Sigmoid colon (tissue), 7 donors: Measurements from ENCODE around the gene H2AZ2. TPM values are rescaled to one million over a fixed set of nuclear protein-coding genes. Genes with fewer than 3 reads are reported as not detected.
"Not testable (repeated sequence)": the region's sequence is repeated elsewhere in the genome, so short reads cannot be mapped to it uniquely, and the experiment has no call there.

Source experiments
- DNase-seq: peaks from one replicate; pipeline ENCODE4 v3.0.0-alpha.2; 2019
- H3K27ac ChIP-seq, 4 donors: fragments of 200-600 bp; sonication (generic); one replicate each; pipeline ENCODE4 v1.5.1; 2016 to 2019; ENCODE audit warnings: mild to moderate bottlenecking in 1 of 4
- H3K27me3 ChIP-seq, 3 donors: fragments of 200-600 bp; sonication (generic); one replicate each; pipeline ENCODE4 v1.5.1; 2019; ENCODE audit warnings: mild to moderate bottlenecking in 1 of 3
- H3K36me3 ChIP-seq, 4 donors: fragments of 200-600 bp; sonication (generic); one replicate each; pipeline ENCODE4 v1.5.1; 2016 to 2019
- H3K4me1 ChIP-seq, 4 donors: fragments of 200-600 bp; sonication (generic); one replicate each; pipeline ENCODE4 v1.5.1; 2017 to 2019
- H3K4me3 ChIP-seq, 4 donors: fragments of 200-600 bp; sonication (generic); one replicate each; pipeline ENCODE4 v1.5.1; 2017 to 2019; ENCODE audit warnings: mild to moderate bottlenecking in 2 of 4, moderate library complexity in 1 of 4
- H3K9me3 ChIP-seq, 4 donors: fragments of 200-600 bp in 3 of 4; sonication (generic) in 3 of 4; one replicate each; pipeline versions ENCODE4 v1.5.1 to v1.6.1; 2013 to 2019
- CTCF ChIP-seq, 4 experiments: fragments of 450-650 bp in 3 of 4; fragments of 200-600 bp in 1 of 4; IDR thresholded peaks; one replicate each; pipeline ENCODE4 v1.5.1; 2016 to 2019; ENCODE audit warnings: antibody characterized with exemption in 4 of 4, mild to moderate bottlenecking in 3 of 4, moderate library complexity in 2 of 4
- EP300 ChIP-seq, 4 donors: sonication (generic); formaldehyde crosslinking; IDR thresholded peaks; one replicate each; pipeline ENCODE4 v1.6.1; 2017; ENCODE audit warnings: antibody characterized with exemption in 4 of 4
- POLR2A ChIP-seq, 2 donors: fragments of 450-650 bp; IDR thresholded peaks; one replicate each; pipeline ENCODE4 v1.6.1; 2016; ENCODE audit warnings: antibody characterized with exemption in 2 of 2, mild to moderate bottlenecking in 2 of 2, moderate library complexity in 2 of 2
- POLR2AphosphoS5 ChIP-seq, 4 donors: sonication (generic); formaldehyde crosslinking; IDR thresholded peaks; one replicate each; pipeline ENCODE4 v1.6.1; 2017; ENCODE audit warnings: antibody characterized with exemption in 4 of 4
- WGBS, 2 donors: extraction: QIAGEN DNeasy Blood & Tissue Kit; methylation state at CpG; one replicate each; pipeline ENCODE4 v1.1.7; 2013; 5-methylcytosine and 5-hydroxymethylcytosine counted together
- intact Hi-C: fragments of 100-400 bp; cut with DNase I; formaldehyde crosslinking; loops from one replicate; pipeline ENCODE4 v1.15.1; 2023
- polyA plus RNA-seq, 3 donors: library from polyadenylated mRNA; stranded (reverse); fragments of 200-250 nt; gene quantifications; one replicate each; pipeline ENCODE4 v1.2.3, GENCODE V29; 2013
- total RNA-seq, 4 donors: library from RNA; depleted of rRNA; stranded (reverse); fragments of >200 nt; gene quantifications; one replicate each; pipeline ENCODE4 v1.1.0, GENCODE V29; 2016
- donor health status: healthy with polysubstance abuse.
- donor health status: Bipolar disorder and iron deficiency.
- donor health status: healthy.

H2AZ2 gene
- total and polyA plus RNA-seq, 7 donors, result 97.3 to 211 (median 158) TPM

GRCh38 chr7:44849885-44850544 lies 2.1 kb upstream of the H2AZ2 start:
- H3K9me3 ChIP-seq, result no peaks in the 10 kb centered on the region
- intact Hi-C loops, result loop anchor here (2.0 to 5.0 kb wide), 2 partner anchors 262 to 267 kb away; partner anchors contain the start of genes TBRG4 and TMED4
- WGBS, 2 donors, result 81 to 84% methylated on average over 5 of the region's 5 CpGs
- no peak overlapping the region for H3K27ac ChIP-seq
- H3K4me3 ChIP-seq, result no peak overlapping the region
- H3K36me3 ChIP-seq, result no peaks in the 10 kb centered on the region
- no peak for DNase-seq
- TF ChIP-seq POLR2AphosphoS5 (IDR thresholded peaks at IDR 0.05), result no peak
- no peak for TF ChIP-seq CTCF (IDR thresholded peaks at IDR 0.05)
- no peak for TF ChIP-seq POLR2A (IDR thresholded peaks at IDR 0.05)
- no peak for TF ChIP-seq EP300 (IDR thresholded peaks at IDR 0.05)
- H3K27me3 ChIP-seq, result no peaks in the 10 kb centered on the region
- peaks cover 0 to 31% (median 26%) of the 10 kb centered on the region in 4 donors for H3K4me1 ChIP-seq

- H3K4me1 ChIP-seq, result peaks cover 0 to 37% (median 31%) of the 10 kb centered on the region in 4 donors
- TF ChIP-seq CTCF (IDR thresholded peaks at IDR 0.05) (no peak), POLR2AphosphoS5 (IDR thresholded peaks at IDR 0.05) (no peak), POLR2A (IDR thresholded peaks at IDR 0.05) (no peak), EP300 (IDR thresholded peaks at IDR 0.05) (no peak)
- DNase-seq, result no peak
- intact Hi-C loops, result loop anchor here (2.0 to 5.0 kb wide), 2 partner anchors 263 to 267 kb away; partner anchors contain the start of genes TBRG4 and TMED4
- no peaks in the 10 kb centered on the region for H3K36me3 ChIP-seq
- H3K9me3 ChIP-seq, result no peaks in the 10 kb centered on the region
- no peaks in the 10 kb centered on the region for H3K27me3 ChIP-seq
- peak overlapping the region in 1 of 4 donors; percentile 83 for H3K4me3 ChIP-seq
- 66 to 75% methylated on average over 10 of the region's 10 CpGs for WGBS, 2 donors
- peak overlapping the region in 3 of 4 donors; percentile 92 to 99 (median 95) for H3K27ac ChIP-seq
Observed at GRCh38 chr7:44849259-44849884, 1.5 kb upstream of the H2AZ2 start.

DNA sequence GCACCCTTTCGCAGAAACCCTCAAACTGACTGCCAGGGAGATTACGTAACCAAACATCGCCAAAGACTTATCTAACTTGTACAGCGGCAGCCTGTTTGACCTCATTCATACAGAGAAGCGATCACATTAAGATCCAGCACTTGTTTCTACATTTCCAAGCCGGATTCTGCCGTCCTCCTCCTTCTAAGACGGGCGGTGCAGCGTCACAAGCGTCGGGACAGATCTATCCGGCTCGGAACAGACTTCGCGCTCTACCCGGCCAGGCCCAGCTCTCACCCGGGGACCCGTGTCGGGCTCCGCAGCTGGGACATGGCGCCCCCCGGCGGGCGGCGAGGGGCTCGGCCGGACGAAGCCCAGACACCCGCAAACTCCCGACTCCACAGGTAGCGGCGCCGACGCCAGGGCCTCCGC lies 373 bp downstream of the H2AZ2 start:
- WGBS, 2 donors, result 0% methylated on average over 36 of the region's 36 CpGs
- DNase-seq, result peak; percentile 94
- H3K27ac ChIP-seq, result peak overlapping the region; percentile 92 to 99 (median 97)
- H3K9me3 ChIP-seq, result no peaks in the 10 kb centered on the region
- H3K27me3 ChIP-seq, result no peaks in the 10 kb centered on the region
- peak overlapping the region; percentile 64 to 83 (median 74) for H3K4me3 ChIP-seq
- H3K36me3 ChIP-seq, result no peaks in the 10 kb centered on the region
- TF ChIP-seq EP300 (IDR thresholded peaks at IDR 0.05) (no peak), POLR2A (IDR thresholded peaks at IDR 0.05) (peak; percentile 7 to 23), POLR2AphosphoS5 (IDR thresholded peaks at IDR 0.05) (peak in 2 of 4 donors; percentile 3 to 9), CTCF (IDR thresholded peaks at IDR 0.05) (peak; percentile 46 to 91 (median 64))
- peaks cover 0 to 54% (median 44%) of the 10 kb centered on the region in 4 donors for H3K4me1 ChIP-seq
- intact Hi-C loops, result loop anchor here (1.0 to 5.0 kb wide), 4 partner anchors 51 to 265 kb away; partner anchors contain the start of genes PPIA, TBRG4 and ZMIZ2

GRCh38 chr7:44846816-44847508 lies 925 bp downstream of the H2AZ2 start:
- WGBS, 2 donors, result 1% methylated on average over 12 of the region's 12 CpGs
- Histone ChIP-seq H3K4me3 (peak overlapping the region; percentile 64 to 83 (median 74)), H3K36me3 (no peaks in the 10 kb centered on the region), H3K9me3 (no peaks in the 10 kb centered on the region), H3K4me1 (peaks cover 0 to 59% (median 50%) of the 10 kb centered on the region in 4 donors), H3K27me3 (no peaks in the 10 kb centered on the region), H3K27ac (peak overlapping the region; percentile 92 to 99 (median 97))
- TF ChIP-seq EP300 (IDR thresholded peaks at IDR 0.05), result no peak
- TF ChIP-seq POLR2A (IDR thresholded peaks at IDR 0.05), result no peak
- TF ChIP-seq POLR2AphosphoS5 (IDR thresholded peaks at IDR 0.05), result no peak
- TF ChIP-seq CTCF (IDR thresholded peaks at IDR 0.05), result no peak
- intact Hi-C loops, result loop anchor here (1.0 to 5.0 kb wide), 4 partner anchors 50 to 265 kb away; partner anchors contain the start of genes PPIA, TBRG4 and ZMIZ2
- no peak for DNase-seq

- not testable (repeated sequence) for H3K27me3 ChIP-seq, H3K36me3 ChIP-seq, DNase-seq, H3K9me3 ChIP-seq
- intact Hi-C loops, result loop anchor here (2.0 to 5.0 kb wide), 3 partner anchors 50 to 266 kb away; partner anchors contain the start of genes PPIA, TBRG4 and ZMIZ2
- 6 to 34% methylated on average over 11 of the region's 11 CpGs for WGBS, 2 donors
- peaks cover 0 to 65% (median 55%) of the 10 kb centered on the region in 4 donors for H3K4me1 ChIP-seq
- H3K4me3 ChIP-seq, result peak overlapping the region; percentile 64 to 83 (median 74)
- peak overlapping the region; percentile 92 to 99 (median 97) for H3K27ac ChIP-seq
Observed at GRCh38 chr7:44846390-44846789, 1.5 kb downstream of the H2AZ2 start.
